HPDE6-E6E7 (cell line): Measurements from ENCODE around the gene GON7.
"Not testable (repeated sequence)": the region's sequence is repeated elsewhere in the genome, so short reads cannot be mapped to it uniquely, and the experiment has no call there.

Experiments
- DNase-seq: peaks from one replicate; pipeline ENCODE4 v3.0.0; 2011; ENCODE audit warnings: missing footprints; ENCODE audit errors: extremely low spot score

The GON7 gene

DNA sequence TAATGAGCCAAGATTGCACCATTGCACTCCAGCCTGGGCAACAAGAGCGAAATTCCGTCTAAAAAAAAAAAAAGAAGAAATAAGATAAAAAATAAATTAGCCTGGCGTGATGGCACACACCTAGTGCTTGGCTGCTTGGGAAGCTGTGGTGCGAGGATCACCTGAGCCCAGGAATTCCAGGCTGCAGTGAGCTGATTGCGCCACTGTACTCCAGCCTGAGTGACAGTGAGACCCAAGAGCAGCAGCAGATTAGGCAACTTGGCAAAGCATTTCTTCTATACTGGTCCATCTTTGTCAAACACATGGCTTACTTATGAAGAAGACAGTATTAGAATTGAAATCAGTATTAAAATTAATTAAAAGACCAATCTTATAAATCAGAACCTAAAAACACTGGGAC is 6.3 kb downstream of the GON7 start:
- DNase-seq: no peak

DNA sequence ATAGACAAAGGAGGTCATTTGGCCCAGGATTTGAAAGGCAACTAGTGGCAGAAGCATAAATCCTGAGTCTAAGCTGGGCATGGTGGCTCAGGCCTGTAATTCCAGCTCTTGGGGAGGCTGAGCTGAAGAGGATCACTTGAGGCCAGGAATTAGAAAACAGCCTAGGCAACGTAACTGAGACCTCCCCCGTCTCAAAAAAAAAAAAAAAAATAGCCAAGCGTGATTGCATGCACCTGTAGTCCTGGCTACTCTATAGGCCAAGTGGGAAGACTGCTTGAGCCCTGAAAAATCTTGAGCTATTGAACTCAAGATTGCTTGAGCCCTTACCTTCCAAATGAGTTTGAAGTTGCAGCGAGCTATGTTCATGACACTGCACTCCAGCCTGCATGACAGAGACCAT is 7.8 kb downstream of the GON7 start:
- DNase-seq: no peak

DNA sequence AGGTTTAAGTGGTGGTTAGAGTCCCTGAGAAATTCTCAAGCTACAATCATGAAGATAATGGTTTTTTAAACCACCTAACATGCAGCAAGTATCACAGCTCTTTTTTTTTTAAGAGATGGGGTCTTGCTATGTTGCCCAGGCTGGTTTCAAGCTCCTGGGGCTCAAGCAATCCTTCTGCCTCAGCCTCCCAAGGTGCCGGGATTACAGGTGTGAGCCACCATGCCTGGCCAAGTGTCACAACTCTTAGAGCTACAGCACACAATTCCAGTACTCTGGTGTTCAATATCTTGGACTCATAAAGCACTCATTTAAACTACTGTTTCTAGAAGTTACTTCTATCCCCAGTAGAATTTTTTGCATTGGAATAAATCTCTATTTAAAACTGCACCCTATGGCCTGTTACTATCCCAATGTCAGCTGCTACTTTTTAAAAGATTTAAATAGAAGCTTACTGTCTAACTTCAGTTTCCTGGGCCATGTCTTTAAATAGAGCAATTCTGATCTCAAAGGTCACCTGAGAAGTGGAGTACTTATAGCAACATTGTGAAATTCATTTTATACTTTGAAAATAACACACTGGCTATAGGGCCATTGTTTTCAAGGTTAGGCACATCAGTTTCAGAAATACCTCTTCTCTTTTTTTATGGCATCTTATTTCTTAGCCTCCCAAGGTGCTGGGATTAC is 11.4 kb downstream of the GON7 start:
- no peak for DNase-seq

GRCh38 chr14:93186956-93187355 is 19.9 kb downstream of the GON7 start:
- DNase-seq: no peak

DNA sequence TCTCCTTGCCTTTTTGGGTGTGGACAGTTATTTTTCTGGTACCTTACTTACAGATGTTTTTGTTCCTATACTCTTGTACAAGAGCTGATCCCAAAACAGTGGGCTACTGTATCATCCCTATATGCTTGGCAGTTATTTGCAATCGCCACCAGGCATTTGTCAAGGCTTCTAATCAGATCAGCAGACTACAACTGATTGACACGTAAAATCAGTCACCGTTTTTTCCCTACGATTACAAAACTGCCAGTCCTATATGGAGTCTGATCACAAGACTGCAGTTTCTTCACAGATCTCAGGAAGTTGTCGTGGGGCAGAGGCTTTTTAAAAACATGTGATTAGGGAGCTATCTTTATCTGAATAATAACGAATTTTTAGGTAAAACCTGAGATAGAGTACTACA is 20.4 kb downstream of the GON7 start:
- no peak for DNase-seq

GRCh38 chr14:93185349-93185720 is 21.5 kb downstream of the GON7 start:
- DNase-seq: no peak

DNA sequence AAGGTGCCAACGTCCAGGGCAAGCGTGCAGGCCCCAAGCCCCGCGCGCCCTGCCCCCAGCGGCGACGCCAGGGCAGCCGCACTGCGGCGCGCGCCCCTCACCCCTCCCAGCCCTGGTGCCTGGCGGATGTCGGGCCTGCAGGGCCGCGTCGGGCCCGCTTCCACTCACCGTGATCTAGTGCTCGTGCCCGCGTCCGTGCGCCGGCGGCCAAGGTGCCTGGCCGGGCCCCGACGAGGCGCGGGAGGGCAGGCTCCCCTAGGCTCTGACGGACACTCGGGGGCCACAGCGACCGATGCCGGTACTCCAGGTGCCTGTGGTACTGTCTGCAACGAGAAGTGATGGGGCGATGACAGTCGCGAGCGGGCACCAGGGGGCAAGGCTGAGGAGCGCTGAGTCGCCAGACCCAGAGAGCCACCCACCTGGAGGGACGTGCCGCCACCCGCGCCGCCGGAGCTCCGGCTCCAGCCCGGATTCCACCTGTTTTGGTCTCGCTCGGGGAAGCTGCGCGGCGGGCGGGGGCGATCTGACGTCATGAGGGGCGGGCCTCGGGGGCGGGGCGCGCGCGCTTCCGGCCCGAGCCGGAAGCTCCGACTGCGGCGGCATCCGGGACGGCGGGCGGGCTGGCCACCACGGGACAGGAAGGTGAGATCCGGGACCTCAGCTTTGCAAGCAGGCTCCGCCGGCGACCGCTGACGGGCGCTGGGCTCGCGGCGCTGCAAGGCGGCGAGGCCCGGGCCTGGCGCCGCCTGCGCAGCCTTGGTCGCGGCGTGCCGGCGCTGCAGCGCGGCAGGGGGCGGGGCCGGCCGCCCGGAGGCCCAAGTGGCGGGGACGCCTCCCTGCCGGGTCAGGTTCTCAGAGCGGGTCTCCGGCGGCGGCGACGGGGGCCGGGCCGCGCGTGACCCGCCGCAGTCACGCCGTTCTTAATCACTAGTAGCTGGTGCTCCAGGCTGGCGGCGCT is 22.2 kb downstream of the GON7 start, which contains the start of the genes LYSET and MOAP1:
TSS of gene LYSET (plus strand) at position 927 of the 958 bp plus-strand sequence. CDS start 89 bp downstream, outside the sequence.
TSS of gene MOAP1 (minus strand) at position 507 of the 958 bp plus-strand sequence. CDS start 655 bp downstream, outside the sequence.
- peak; percentile 83 for DNase-seq

GRCh38 chr14:93183596-93184317 is 23.1 kb downstream of the GON7 start:
- no peak for DNase-seq

GRCh38 chr14:93175492-93175891 is 31.4 kb downstream of the GON7 start:
- DNase-seq: no peak

DNA sequence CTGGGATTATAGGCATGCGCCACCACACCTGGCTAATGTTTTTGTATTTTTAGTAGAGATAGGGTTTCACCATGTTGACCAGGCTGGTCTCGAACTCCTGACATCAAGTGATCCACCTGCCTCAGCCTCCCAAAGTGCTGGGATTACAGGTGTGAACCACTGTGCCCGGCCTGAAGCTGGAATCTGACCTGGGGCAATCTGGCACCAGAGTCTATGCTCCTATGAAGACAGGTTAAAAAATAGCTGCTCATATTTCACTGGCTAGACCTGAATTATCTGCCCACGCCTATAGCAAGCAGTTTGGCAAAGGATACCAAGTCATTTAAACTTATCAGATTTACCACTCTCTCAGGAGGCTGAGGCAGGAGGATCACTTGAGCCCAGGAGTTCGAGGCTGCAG is 32.1 kb downstream of the GON7 start:
- not testable (repeated sequence) for DNase-seq

GRCh38 chr14:93173943-93174395 is 32.9 kb downstream of the GON7 start:
- DNase-seq: no peak

DNA sequence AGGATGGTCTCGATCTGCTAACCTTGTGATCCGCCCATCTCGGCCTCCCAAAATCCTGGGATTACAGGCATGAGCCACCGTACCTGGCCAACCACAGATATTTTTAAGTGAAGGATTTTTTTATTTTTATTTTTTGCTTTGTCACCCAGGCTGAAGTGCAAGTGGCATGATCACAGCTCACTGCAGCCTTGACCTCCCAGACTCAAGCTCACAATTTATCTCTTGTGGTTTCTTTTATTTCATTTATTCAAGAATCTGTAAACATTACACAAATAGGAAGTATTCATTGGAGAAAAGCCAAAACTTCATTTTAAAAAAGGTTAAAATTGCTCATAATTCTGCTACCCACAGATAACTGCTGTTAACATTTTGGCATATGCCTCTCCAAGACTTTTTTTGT is 35.5 kb downstream of the GON7 start:
- no peak for DNase-seq

GRCh38 chr14:93170141-93170540 is 36.7 kb downstream of the GON7 start:
- not testable (repeated sequence) for DNase-seq

- not testable (repeated sequence) for DNase-seq
These were observed 37.2 kb downstream of the GON7 start for GRCh38 chr14:93169619-93170018.

DNA sequence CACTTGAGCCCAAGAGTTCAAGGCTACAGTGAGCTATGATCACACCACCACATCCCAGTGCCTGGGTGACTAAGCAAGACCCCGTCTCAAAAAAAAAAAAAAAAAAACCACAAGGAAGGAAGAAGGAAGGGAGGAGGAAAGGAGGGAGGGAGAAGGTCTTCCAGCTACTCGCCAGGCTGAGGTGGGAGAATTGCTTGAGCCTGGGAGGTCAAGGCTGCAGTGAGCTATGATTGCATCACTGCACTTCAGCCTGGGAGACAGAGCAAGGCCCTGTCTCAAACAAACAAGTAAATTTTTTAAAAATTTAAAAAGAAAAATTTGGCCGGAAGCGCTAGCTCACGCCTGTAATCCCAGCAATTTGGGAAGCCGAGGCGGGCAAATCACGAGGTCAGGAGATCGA is 38.3 kb downstream of the GON7 start:
- not testable (repeated sequence) for DNase-seq

DNA sequence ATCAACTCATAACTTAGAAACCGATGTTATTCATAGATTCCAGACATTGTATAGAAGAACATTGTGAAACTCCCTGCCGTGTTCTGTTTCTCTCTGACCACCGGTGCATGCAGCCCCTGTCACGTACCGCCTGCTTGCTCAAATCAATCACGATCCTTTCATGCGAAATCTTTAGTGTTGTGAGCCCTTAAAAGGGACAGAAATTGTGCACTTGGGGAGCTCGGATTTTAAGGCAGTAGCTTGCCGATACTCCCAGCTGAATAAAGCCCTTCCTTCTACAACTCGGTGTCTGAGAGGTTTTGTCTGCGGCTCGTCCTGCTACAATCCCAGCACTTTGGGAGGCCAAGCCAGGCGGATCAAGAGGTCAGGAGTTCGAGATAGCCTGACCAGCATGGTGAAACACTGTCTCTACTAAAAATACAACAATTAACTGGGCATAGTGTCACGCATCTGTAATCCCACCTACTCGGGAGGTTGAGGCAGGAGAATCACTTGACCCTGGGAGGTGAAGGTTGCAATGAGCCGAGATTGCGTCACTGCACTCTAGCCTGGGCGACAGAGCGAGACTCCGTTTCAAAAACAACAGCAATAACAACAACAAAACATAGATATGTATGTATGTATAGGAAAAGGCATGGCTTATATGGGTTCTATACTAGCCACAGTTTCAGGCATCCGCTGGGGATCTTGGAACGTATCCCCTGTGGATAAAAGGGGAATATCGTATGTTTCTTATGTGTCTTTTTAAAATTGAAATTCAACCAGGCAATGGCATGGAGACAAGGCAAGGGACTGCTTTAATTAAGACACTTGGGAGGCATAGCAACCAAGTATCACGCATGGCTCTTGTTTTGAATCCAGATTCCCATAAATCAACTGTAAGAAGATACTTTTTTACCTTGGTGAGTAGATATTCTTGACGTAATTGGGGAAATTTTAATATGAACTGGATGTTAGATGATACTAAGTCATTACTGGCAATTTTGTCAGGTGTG is 41.3 kb downstream of the GON7 start:
- not testable (repeated sequence) for DNase-seq

GRCh38 chr14:93163564-93163963 is 43.3 kb downstream of the GON7 start:
- no peak for DNase-seq

GRCh38 chr14:93161411-93161940 is 45.4 kb downstream of the GON7 start:
- no peak for DNase-seq

DNA sequence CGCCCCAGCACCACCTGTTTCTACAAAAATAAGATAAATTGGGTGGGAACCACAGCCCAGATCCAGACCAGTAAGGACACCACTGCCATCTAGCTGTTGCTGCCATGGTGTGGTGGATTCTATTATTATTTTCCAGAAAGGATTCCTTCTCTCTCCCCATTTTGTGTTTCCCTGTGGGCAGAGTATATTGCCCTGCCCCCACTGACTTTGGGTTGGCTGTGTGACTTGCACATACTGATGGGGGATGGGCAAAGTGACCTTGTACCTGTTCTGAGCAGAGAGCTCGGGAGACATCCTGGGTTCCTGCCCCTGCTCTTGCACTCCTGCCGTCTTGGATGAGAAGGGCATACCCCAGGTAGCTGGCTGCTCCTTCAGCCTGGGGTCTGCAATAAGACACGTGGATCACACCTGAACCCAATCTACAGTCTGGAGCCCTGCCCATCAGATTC is 46.5 kb downstream of the GON7 start:
- DNase-seq: no peak

DNA sequence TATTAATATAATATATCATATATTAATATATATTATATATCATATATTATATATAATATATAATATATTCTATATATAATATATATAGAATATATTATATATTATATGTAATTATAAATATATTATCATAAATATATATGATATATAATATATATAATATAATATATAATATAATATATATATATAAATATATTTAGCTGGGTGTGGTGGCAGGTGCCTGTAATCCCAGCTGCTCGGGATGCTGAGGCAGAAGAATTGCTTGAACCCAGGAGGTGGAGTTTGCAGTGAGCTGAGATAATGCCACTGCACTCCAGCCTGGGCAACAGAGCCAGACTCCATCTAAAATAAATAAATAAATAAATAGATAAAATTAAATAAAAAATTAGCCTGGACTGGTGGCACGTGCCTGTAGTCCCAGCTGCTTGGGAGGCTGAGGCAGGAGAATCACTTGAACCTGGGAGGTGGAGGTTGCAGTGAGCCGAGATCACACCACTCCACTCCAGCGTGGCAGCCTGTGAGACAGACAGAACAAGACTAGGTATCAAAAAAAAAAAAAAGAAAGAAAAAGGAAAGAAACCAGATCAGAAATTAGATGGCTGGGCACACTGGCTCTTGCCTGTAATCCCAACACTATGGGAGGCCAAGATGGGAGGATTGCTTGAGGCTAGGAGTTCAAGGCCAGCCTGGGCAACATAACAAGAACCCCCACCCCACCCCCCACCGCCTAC is 47.1 kb downstream of the GON7 start:
- DNase-seq: not testable (repeated sequence)
